Keratinocyte (primary cell): ENCODE measurements around the gene ALDH1L1.

Experiments
- EZH2 ChIP-seq: IDR thresholded peaks from one replicate; pipeline ENCODE4 v1.6.1; 2012; ENCODE audit warnings: inconsistent platforms, mild to moderate bottlenecking, low read length, moderate library complexity
- TF ChIP-seq, protein P1 (sequence below), 3 experiments: IDR thresholded peaks in 1 of 3; conservative IDR thresholded peaks in 1 of 3; optimal IDR thresholded peaks in 1 of 3; 2 replicates in 2 of 3; 3 replicates in 1 of 3; pipeline versions ENCODE3 to v1.5.1; 2011; ENCODE audit warnings: low read length in 3 of 3, mild to moderate bottlenecking in 3 of 3, moderate library complexity in 2 of 3, control low read depth in 1 of 3, inconsistent platforms in 1 of 3; ENCODE audit not compliant: insufficient read depth in 2 of 3; ENCODE audit errors: extremely low read depth in 1 of 3

DNA sequence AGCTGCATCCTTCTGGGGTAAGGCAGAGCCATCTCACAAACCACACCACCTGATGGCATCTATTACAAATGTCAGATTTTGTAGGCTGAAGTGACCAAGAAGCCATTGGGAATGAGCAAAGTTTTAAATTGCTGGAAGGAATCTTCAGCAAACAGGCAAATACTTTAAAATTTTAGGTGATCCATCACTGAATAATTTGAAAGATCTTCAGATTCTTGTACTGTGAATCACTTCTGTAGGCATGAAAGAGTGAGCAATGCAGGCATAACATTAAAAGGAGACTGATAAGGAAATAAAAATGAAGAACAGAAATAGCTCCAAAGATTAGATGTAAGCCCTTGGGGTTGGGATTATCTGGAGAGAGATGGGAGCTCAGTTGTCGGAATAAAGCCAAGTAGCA is 36.0 kb upstream of the ALDH1L1 start:
- TF ChIP-seq, protein P1, sequence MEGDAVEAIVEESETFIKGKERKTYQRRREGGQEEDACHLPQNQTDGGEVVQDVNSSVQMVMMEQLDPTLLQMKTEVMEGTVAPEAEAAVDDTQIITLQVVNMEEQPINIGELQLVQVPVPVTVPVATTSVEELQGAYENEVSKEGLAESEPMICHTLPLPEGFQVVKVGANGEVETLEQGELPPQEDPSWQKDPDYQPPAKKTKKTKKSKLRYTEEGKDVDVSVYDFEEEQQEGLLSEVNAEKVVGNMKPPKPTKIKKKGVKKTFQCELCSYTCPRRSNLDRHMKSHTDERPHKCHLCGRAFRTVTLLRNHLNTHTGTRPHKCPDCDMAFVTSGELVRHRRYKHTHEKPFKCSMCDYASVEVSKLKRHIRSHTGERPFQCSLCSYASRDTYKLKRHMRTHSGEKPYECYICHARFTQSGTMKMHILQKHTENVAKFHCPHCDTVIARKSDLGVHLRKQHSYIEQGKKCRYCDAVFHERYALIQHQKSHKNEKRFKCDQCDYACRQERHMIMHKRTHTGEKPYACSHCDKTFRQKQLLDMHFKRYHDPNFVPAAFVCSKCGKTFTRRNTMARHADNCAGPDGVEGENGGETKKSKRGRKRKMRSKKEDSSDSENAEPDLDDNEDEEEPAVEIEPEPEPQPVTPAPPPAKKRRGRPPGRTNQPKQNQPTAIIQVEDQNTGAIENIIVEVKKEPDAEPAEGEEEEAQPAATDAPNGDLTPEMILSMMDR (optimal IDR thresholded peaks at IDR 0.05 in 1 of 3, IDR thresholded peaks at IDR 0.05 in 1 of 3, conservative IDR thresholded peaks at IDR 0.05 in 1 of 3; ENCODE audit: extremely low read depth in 1 of 3, insufficient read depth in 2 of 3, low read length in 3 of 3): no peak
- TF ChIP-seq EZH2: no peak
